Stimulated activated naive CD8-positive, alpha-beta T cell treated with anti-CD3 and anti-CD28 coated beads, Interleukin-15, Interleukin-2, amounts not matched to agents 100 ng/mL and 50 ng/mL, for 24 hours (primary cell): ENCODE measurements around the gene TRIM67.
"Not testable (repeated sequence)": the region's sequence is repeated elsewhere in the genome, so short reads cannot be mapped to it uniquely, and the experiment has no call there.

Source experiments
- H3K27ac Mint-ChIP-seq: one replicate; pipeline ENCODE4 v1.8.0; 2021; ENCODE audit warnings: mild to moderate bottlenecking, mixed read lengths
- H3K27me3 Mint-ChIP-seq: one replicate; pipeline ENCODE4 v1.8.0; 2021; ENCODE audit warnings: mixed read lengths
- H3K36me3 Mint-ChIP-seq: one replicate; pipeline ENCODE4 v1.8.0; 2021; ENCODE audit warnings: low read depth, mixed read lengths
- H3K4me1 Mint-ChIP-seq: one replicate; pipeline ENCODE4 v1.8.0; 2021; ENCODE audit warnings: low read depth, mixed read lengths
- H3K4me3 Mint-ChIP-seq: one replicate; pipeline ENCODE4 v1.8.0; 2021; ENCODE audit warnings: mild to moderate bottlenecking, mixed read lengths
- H3K9me3 Mint-ChIP-seq: one replicate; pipeline ENCODE4 v1.8.0; 2021; ENCODE audit warnings: mixed read lengths

Gene TRIM67

DNA sequence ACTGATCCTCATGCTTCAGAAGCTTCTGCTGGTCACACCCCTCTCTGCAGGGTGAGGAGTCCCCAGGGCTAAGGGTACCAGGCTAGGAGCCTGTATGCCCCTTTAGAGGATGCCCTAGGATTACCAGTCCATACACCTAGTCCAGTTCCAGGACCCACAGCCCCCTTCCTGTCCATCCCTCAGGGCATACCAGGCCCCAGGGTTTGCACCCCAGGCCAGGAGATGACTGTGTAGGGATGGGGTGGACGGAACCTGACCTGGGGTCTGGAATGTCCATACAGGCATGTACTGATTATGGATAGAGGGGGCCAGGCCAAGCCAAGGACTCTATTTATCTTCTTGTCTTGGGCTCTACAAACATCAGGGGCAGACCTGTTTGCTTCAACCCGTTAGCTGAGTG lies 34.9 kb downstream of the TRIM67 start:
- Mint-ChIP-seq H3K27ac (no peak overlapping the region), H3K4me3 (no peak overlapping the region), H3K27me3 (peaks cover 11% of the 10 kb centered on the region), H3K4me1 (no peaks in the 10 kb centered on the region), H3K9me3 (no peaks in the 10 kb centered on the region), H3K36me3 (no peaks in the 10 kb centered on the region)

- no peaks in the 10 kb centered on the region for H3K9me3 Mint-ChIP-seq
- no peak overlapping the region for H3K27ac Mint-ChIP-seq
- H3K36me3 Mint-ChIP-seq: no peaks in the 10 kb centered on the region
- H3K4me1 Mint-ChIP-seq: no peaks in the 10 kb centered on the region
- H3K27me3 Mint-ChIP-seq: peaks cover 13% of the 10 kb centered on the region
- no peak overlapping the region for H3K4me3 Mint-ChIP-seq
Measured at GRCh38 chr1:231199868-231200267, 38.0 kb downstream of the TRIM67 start.

- Mint-ChIP-seq H3K36me3 (no peaks in the 10 kb centered on the region), H3K27me3 (peaks cover 17% of the 10 kb centered on the region), H3K4me3 (no peak overlapping the region), H3K27ac (no peak overlapping the region), H3K9me3 (no peaks in the 10 kb centered on the region), H3K4me1 (no peaks in the 10 kb centered on the region)
Measured at GRCh38 chr1:231200388-231201031, 38.7 kb downstream of the TRIM67 start.

DNA sequence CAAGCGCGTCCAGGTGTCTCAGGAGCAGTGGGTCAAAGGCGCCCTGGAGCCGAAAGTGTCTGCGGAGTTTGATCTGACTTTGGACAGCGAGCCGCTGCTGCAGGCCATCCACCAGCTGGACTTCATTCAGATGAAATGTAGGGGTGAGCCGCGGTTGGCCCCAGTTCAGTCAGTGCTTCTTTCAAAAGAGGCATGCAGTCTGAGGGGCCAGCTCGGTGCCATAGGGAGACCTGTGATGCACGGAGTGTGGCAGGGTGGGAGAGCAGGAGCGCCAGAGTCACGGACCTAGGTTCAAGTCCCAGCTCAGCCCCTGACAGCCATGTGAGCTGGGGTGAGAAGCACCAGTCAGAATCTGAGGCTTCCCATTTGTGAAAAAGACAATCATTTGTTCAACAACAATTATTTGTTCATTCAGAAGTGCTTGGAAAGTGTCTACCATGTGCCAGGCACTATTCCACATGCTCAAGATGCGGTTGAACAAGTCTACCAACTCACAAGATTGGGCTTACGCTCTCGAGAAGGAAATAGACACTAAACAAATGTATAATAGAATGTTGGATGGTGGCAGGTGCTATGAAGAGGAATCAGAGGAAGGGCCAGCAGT lies 39.6 kb downstream of the TRIM67 start:
- Mint-ChIP-seq H3K4me3 (no peak overlapping the region), H3K4me1 (no peaks in the 10 kb centered on the region), H3K36me3 (no peaks in the 10 kb centered on the region), H3K27me3 (peaks cover 11% of the 10 kb centered on the region), H3K9me3 (no peaks in the 10 kb centered on the region), H3K27ac (no peak overlapping the region)

DNA sequence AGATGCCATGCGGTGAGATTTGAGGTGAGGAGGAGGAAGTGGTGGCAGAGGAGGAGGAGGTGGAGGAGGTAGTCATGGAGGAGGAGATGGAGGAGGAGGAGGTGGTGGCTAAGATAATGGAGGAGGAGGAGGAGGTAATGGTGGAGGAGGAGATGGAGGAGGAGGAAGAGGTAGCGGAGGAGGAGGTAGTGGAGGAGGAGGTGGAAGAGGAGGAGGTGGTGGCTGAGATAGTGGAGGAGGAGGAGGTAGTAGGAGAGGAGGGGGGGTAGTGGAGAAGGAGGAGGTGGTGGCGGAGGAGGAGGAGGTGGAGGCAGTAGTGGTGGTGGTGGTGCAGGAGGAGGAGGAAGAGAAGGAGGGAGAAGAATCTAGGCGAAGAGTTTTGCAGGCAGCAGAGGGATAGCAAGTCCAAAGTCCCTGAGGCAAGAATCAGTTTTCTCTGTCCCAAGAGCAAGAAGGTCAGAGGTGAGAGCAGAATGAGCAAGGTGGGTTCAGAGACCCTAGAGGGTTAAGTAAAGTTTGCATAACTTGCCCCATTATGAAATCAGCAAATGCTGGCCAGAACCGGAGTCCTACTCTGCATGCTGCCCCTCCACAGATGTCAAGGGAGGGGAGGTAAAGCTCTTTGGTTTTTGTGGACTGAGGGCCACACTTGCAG lies 40.2 kb downstream of the TRIM67 start:
- H3K9me3 Mint-ChIP-seq: no peaks in the 10 kb centered on the region
- no peaks in the 10 kb centered on the region for H3K4me1 Mint-ChIP-seq
- no peaks in the 10 kb centered on the region for H3K36me3 Mint-ChIP-seq
- no peak overlapping the region for H3K27ac Mint-ChIP-seq
- H3K4me3 Mint-ChIP-seq: no peak overlapping the region
- peaks cover 11% of the 10 kb centered on the region for H3K27me3 Mint-ChIP-seq

DNA sequence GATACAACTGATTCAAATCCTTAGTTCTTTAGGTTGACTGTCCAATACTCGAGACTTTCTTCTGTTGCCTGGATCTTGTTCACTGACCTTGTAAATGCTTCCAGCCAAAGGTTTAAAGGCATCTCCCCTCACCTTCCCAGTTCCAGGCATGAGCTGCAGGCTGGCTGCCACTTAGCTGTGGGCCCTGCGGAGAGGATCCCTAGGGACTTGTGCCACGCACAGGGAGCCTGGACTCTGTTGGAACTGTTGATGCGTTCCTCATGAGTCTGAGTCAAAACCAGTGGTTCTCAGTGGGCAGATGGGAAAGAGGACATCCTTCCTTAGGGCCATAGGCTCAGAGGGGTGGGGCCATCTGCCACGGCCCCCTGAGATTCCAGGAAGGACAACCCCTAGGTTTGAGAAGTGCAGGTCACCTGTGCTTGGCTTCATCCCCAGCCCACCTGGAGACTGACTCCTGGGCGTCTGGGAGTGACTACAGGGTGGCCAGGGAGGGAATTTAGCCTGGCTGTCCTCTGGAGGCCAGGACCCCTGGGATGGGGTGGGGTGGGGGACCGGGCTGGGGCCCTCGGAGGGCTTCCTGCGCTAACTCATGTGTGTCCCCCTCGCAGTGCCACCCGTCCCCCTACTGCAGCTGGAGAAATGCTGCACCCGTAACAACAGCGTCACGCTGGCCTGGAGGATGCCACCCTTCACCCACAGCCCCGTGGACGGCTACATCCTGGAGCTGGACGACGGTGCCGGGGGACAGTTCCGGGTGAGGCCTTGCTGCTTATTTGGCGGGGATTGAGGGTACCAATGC lies 41.6 kb downstream of the TRIM67 start:
- H3K36me3 Mint-ChIP-seq: no peaks in the 10 kb centered on the region
- H3K27ac Mint-ChIP-seq: no peak overlapping the region
- no peaks in the 10 kb centered on the region for H3K4me1 Mint-ChIP-seq
- peaks cover 11% of the 10 kb centered on the region for H3K27me3 Mint-ChIP-seq
- H3K9me3 Mint-ChIP-seq: no peaks in the 10 kb centered on the region
- no peak overlapping the region for H3K4me3 Mint-ChIP-seq

DNA sequence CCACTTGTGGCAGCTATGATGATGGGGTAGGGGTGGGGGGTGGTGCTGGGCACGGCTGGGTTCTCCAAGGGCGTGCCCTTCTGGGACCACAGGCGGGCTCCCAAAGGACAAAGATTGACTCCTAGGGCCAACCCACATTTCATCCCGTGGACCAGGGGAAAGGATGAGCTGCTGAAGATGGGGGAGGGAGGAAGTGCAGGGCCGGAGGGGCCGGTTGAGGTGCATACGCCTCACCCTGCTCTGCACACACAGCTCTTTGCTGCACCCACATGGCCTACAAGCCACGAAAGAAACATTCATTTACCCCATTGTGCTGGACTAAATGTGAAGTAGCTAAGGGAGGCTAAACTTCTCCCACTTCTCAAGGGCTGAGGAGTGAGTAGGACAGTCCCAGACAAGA lies 45.0 kb downstream of the TRIM67 start:
- H3K9me3 Mint-ChIP-seq: no peaks in the 10 kb centered on the region
- H3K27ac Mint-ChIP-seq: no peak overlapping the region

GRCh38 chr1:231207437-231207836 lies 45.6 kb downstream of the TRIM67 start:
- Mint-ChIP-seq H3K27ac (no peak overlapping the region), H3K4me1 (peaks cover 9% of the 10 kb centered on the region), H3K36me3 (no peaks in the 10 kb centered on the region), H3K9me3 (no peaks in the 10 kb centered on the region), H3K4me3 (no peak overlapping the region), H3K27me3 (peaks cover 6% of the 10 kb centered on the region)

More for the DNA sequence above, 45.0 kb downstream of the TRIM67 start:
- peaks cover 6% of the 10 kb centered on the region for H3K27me3 Mint-ChIP-seq
- no peaks in the 10 kb centered on the region for H3K36me3 Mint-ChIP-seq
- peaks cover 6% of the 10 kb centered on the region for H3K4me1 Mint-ChIP-seq
- no peak overlapping the region for H3K4me3 Mint-ChIP-seq

DNA sequence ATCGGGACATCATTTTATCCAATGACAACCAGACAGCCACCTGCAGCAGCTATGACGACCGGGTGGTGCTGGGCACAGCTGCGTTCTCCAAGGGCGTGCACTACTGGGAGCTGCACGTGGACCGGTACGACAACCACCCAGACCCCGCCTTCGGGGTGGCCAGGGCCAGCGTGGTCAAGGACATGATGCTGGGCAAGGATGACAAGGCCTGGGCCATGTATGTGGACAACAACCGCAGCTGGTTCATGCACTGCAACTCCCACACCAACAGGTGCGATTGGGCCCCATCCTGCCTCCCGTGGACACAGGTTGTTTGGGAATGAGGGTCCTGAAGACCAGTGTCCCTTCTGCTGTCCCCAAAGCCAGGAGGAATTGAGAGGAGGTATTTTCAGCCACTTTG lies 47.1 kb downstream of the TRIM67 start:
- Mint-ChIP-seq H3K4me3 (no peak overlapping the region), H3K27me3 (peaks cover 6% of the 10 kb centered on the region)

DNA sequence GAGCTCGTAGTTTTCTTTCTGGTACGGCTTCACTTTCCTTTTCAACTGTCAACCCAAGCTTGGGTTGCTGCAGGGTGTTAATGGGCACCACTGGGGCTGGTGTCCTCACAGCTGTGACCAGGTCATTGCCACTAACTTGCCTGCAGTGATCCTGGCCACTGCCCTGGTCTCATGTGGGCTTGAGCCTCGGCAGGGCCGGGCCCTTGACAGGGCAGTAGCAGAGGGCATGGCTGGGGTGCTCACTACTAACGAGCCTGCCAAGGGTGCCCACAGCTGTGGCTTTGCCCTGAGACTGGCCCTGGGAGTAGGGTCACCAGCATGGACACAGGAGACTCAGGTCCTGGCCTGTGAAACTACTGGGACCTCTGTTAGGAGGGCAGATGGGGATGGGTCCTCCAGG lies 47.7 kb downstream of the TRIM67 start:
- no peaks in the 10 kb centered on the region for H3K9me3 Mint-ChIP-seq
- peaks cover 6% of the 10 kb centered on the region for H3K27me3 Mint-ChIP-seq
- peaks cover 10% of the 10 kb centered on the region for H3K4me1 Mint-ChIP-seq
- no peak overlapping the region for H3K4me3 Mint-ChIP-seq
- H3K36me3 Mint-ChIP-seq: no peaks in the 10 kb centered on the region
- no peak overlapping the region for H3K27ac Mint-ChIP-seq

More for the DNA sequence above, 47.1 kb downstream of the TRIM67 start:
- Mint-ChIP-seq H3K27ac (no peak overlapping the region), H3K4me1 (peaks cover 9% of the 10 kb centered on the region), H3K36me3 (no peaks in the 10 kb centered on the region), H3K9me3 (no peaks in the 10 kb centered on the region)

DNA sequence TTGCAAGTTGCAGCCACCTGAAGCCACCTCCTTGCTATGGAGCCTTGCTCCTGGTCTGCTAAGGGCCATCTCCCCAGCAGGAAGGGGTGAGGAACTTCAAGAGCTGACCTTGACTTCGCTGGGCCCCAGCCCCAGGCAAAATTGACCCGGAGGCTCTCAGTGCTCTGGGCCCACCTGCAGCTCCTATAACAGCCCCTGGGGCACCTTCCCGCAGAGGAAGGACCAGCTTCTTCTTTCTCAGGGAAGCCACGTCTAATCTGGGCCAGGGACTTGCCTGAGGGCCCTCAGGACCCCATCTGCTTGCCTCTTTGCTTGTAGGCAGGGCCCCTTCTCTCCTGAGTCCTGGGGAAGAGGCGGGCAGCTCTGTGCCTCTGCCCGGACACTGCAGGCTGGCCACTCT lies 48.3 kb downstream of the TRIM67 start:
- H3K27ac Mint-ChIP-seq: no peak overlapping the region
- no peaks in the 10 kb centered on the region for H3K36me3 Mint-ChIP-seq
- no peaks in the 10 kb centered on the region for H3K9me3 Mint-ChIP-seq
- peaks cover 16% of the 10 kb centered on the region for H3K4me1 Mint-ChIP-seq
- H3K27me3 Mint-ChIP-seq: peaks cover 1% of the 10 kb centered on the region
- H3K4me3 Mint-ChIP-seq: no peak overlapping the region

GRCh38 chr1:231211005-231211857 lies 49.4 kb downstream of the TRIM67 start:
- Mint-ChIP-seq H3K27me3 (no peaks in the 10 kb centered on the region), H3K27ac (peak overlapping the region; percentile 82), H3K9me3 (no peaks in the 10 kb centered on the region), H3K36me3 (no peaks in the 10 kb centered on the region), H3K4me3 (peak overlapping the region; percentile 82), H3K4me1 (peaks cover 27% of the 10 kb centered on the region)

DNA sequence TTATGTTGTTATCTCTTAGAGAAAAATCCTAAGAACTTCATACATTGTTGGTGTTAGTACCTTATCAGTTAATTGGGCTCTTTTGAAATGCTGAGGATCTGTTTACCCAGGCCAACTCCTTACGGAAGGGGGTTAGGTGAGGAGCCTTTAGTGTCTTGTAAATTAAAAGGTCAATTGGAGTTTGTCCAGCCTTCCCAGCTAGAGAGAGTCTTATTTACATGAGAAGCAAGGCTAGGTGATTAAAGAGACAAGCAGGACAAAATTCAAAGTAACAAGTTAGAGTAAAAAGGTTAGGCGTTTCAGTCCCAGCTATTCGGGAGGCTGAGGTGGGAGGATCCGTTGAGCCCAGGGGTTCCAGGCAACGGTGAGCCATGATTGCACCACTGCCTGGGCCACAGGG lies 50.4 kb downstream of the TRIM67 start:
- peaks cover 27% of the 10 kb centered on the region for H3K4me1 Mint-ChIP-seq
- H3K4me3 Mint-ChIP-seq, H3K9me3 Mint-ChIP-seq, H3K27me3 Mint-ChIP-seq, H3K36me3 Mint-ChIP-seq, H3K27ac Mint-ChIP-seq: not testable (repeated sequence)

DNA sequence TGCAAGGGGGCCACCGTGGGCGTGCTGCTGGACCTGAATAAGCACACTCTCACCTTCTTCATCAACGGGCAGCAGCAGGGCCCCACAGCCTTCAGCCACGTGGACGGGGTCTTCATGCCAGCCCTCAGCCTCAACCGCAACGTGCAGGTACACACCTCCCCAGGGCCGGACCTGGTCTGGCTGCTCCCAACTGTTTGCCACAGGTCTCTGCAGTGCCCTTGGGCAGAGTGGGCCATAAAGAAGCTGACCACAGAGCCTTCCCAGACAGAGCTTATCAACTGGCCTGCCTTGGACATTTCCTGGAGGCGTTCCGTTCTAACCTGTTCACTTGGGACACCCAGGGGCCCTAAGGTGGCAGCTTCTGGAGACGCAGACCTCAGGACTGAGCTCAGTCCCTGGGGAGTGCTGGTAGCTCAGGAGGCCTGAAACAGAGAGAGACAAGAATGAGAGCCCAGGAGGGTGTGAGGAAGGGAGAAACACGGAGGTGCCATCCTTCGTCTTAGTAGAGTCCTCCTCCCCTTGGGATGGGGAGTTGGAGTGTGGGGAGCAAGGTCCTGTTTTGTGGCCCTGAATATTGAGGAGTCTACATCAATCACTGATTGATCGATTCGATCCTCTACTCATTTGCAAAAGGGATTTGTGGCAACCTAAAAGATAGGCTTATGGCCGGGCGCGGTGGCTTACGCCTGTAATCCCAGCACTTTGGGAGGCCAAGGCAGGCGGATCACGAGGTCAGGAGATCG lies 52.1 kb downstream of the TRIM67 start:
- Mint-ChIP-seq H3K9me3 (no peaks in the 10 kb centered on the region), H3K36me3 (no peaks in the 10 kb centered on the region), H3K4me3 (no peak overlapping the region), H3K27ac (no peak overlapping the region), H3K4me1 (peaks cover 27% of the 10 kb centered on the region), H3K27me3 (no peaks in the 10 kb centered on the region)
